ENCODE data around the gene SYT10.
"Not testable (repeated sequence)": the region's sequence is repeated elsewhere in the genome, so short reads cannot be mapped to it uniquely, and the experiment has no call there.

SYT10 gene

DNA sequence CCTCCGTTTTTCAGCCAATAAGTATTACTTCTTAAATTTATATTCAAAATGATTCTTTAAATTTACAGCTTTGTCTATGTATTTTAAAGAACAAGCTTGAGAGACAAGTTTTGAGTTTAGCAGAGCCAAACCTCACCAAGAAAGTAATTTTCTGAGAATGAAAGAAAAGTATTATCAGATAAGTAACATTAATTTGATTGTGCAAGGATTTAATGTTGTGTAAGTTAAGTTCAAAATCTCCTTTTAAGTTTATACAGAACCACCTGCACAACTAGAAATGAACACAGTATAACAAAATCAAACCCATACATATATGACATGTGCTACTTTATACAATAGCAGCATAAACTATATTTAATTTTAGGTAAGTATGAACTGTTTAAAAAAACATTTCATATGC lies 63.5 kb downstream of the SYT10 start:
- no peak for DNase-seq (ENCODE audit: low read depth in 2 of 2)
- TF ChIP-seq, protein P1, sequence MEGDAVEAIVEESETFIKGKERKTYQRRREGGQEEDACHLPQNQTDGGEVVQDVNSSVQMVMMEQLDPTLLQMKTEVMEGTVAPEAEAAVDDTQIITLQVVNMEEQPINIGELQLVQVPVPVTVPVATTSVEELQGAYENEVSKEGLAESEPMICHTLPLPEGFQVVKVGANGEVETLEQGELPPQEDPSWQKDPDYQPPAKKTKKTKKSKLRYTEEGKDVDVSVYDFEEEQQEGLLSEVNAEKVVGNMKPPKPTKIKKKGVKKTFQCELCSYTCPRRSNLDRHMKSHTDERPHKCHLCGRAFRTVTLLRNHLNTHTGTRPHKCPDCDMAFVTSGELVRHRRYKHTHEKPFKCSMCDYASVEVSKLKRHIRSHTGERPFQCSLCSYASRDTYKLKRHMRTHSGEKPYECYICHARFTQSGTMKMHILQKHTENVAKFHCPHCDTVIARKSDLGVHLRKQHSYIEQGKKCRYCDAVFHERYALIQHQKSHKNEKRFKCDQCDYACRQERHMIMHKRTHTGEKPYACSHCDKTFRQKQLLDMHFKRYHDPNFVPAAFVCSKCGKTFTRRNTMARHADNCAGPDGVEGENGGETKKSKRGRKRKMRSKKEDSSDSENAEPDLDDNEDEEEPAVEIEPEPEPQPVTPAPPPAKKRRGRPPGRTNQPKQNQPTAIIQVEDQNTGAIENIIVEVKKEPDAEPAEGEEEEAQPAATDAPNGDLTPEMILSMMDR (IDR thresholded peaks at IDR 0.05; ENCODE audit: low read depth, low read length) = no peak
- H3K4me3 ChIP-seq (replicated peaks in 1 of 2; ENCODE audit: low read depth in 2 of 2, low read length in 2 of 2) = no peak overlapping the region

DNA sequence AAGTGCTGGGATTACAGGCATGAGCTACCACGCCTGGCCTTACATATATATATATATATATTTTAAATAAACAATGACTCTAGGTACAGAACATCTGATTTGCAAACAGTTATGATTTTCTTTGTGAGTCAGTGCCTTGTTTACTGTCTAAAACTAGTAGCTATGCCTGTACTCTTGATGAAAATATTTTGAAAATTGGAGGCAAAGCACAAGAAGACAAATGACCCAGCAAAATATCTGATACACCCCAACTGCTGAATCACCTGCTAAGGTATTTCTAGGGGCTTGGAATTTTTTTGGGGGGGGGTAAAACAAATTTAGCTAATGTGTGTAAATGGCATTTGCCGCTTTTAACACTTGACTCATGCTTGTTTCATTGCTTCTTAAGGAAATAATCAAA lies 69.3 kb downstream of the SYT10 start:
- TF ChIP-seq, protein P1 (IDR thresholded peaks at IDR 0.05; ENCODE audit: low read depth, low read length) = no peak
- no peak overlapping the region for H3K4me3 ChIP-seq (replicated peaks in 1 of 2; ENCODE audit: low read depth in 2 of 2, low read length in 2 of 2)
- DNase-seq (ENCODE audit: low read depth in 2 of 2) = no peak

DNA sequence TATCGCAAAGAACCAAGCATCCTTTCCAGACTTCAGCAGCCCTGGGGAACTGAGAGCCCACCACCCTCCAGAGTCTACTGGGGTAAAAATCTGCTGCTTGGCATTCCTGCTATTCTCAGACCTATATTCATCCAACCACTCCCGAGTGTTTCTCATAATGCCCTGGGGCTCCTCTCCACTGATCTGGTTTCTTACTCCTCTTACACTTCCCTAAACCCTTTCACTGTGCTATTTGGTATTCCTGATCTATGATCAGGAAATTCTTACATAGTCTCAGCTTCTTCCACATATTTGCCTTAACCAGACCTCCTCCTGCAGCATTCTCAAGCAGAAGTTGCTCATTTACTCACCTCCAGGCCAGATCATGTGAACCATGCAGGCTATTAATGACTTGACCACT lies 82.4 kb downstream of the SYT10 start:
- H3K4me3 ChIP-seq (replicated peaks in 1 of 2; ENCODE audit: low read depth in 2 of 2, low read length in 2 of 2) = no peak overlapping the region
- TF ChIP-seq, protein P1 (IDR thresholded peaks at IDR 0.05; ENCODE audit: low read depth, low read length) = no peak
- no peak for DNase-seq (ENCODE audit: low read depth in 2 of 2)

DNA sequence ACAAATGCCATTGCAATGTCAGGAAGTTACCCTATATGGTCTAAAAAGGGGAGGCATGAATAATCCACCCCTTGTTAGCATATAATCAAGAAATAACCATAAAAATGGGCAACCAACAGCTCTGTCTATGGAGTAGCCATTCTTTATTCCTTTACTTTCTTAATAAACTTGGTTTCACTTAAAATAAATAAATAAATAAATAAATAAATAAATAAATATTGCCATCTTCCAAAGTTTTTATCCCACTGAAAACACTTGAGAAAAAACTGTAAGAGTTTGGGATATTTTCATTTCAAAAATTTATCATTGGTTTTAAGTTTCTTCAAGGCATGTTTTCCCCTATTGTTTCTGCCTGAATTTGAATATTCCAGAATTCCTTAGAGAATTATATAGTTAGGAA lies 89.8 kb downstream of the SYT10 start:
- TF ChIP-seq, protein P1 (IDR thresholded peaks at IDR 0.05; ENCODE audit: low read depth, low read length) = no peak
- DNase-seq (ENCODE audit: low read depth in 2 of 2) = no peak

DNA sequence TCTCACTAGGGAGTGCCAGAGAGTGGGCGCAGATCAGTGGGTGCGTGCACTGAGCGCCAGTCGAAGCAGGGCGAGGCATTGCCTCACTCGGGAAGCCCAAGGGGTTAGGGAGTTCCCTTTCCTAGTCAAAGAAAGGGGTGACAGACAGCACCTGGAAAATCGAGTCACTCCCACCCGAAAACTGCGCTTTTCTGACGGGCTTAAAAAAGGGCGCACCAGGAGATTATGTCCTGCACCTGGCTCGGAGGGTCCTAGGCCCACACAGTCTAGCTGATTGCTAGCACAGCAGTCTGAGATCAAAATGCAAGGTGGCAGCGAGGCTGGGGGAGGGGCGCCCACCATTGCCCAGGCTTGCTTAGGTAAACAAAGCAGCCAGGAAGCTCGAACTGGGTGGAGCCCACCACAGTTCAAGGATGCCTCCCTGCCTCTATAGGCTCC lies 107.6 kb downstream of the SYT10 start:
- not testable (repeated sequence) for DNase-seq (ENCODE audit: low read depth in 2 of 2); H3K4me3 ChIP-seq (replicated peaks in 1 of 2; ENCODE audit: low read depth in 2 of 2, low read length in 2 of 2)

More for the DNA sequence above, 89.8 kb downstream of the SYT10 start:
- H3K4me3 ChIP-seq (replicated peaks in 1 of 2; ENCODE audit: low read depth in 2 of 2, low read length in 2 of 2) = no peak overlapping the region

DNA sequence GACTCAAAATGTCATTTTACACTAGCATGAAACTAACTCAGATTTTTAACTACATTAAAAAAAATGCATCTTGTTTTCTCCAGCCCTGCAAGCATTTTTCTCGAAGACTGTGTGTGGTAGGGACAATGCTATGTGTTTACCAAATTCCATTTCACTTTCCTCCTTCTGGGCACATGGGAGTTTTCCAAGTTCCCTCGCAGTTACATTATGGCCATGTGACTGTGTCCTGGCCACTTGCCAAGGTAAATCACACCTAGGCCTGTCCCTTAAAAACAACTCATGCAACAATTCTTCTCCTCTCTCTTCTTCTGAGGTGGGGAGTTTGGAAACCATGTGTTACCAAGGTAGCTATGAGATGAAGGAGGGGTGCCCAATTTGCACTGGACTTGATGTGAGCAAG lies 108.7 kb downstream of the SYT10 start:
- TF ChIP-seq, protein P1 (IDR thresholded peaks at IDR 0.05; ENCODE audit: low read depth, low read length) = no peak
- no peak overlapping the region for H3K4me3 ChIP-seq (replicated peaks in 1 of 2; ENCODE audit: low read depth in 2 of 2, low read length in 2 of 2)
- DNase-seq (ENCODE audit: low read depth in 2 of 2) = no peak
